ENCODE results near the gene DPP7. TPM values are rescaled to one million over a fixed set of nuclear protein-coding genes. Genes with fewer than 3 reads are reported as not detected.

The DPP7 gene
- total and polyA plus RNA-seq, 9 of the 15 experiments (the other 6 are each of a cell fraction or from before 2014, with no cell fraction given), result 0.99 to 365 (median 132) TPM

- no peak for TF ChIP-seq NUFIP1 (IDR thresholded peaks at IDR 0.05; ENCODE audit: partially characterized antibody)
- TF ChIP-seq POLR2A (conservative IDR thresholded peaks at IDR 0.05), result no peak
- TF ChIP-seq ZNF318 (IDR thresholded peaks at IDR 0.05; ENCODE audit: borderline replicate concordance in 1 of 2, low read depth in 1 of 2), result no peak
- TF ChIP-seq GTF2A2 (tag; IDR thresholded peaks at IDR 0.05), result peak; percentile 54; the same call in 1 of the 2 replicates
- no peak for TF ChIP-seq MEIS2 (IDR thresholded peaks at IDR 0.05; ENCODE audit: partially characterized antibody)
- no peak for TF ChIP-seq TBL1XR1 (IDR thresholded peaks at IDR 0.05; ENCODE audit: low read length in 2 of 2)
- no peak for TF ChIP-seq ZNF239 (CRISPR knock-in tag; IDR thresholded peaks at IDR 0.05)
- TF ChIP-seq RBM39 (optimal IDR thresholded peaks at IDR 0.05; ENCODE audit: low read depth, low read length), result no peak
- no peak for TF ChIP-seq E2F6 (IDR thresholded peaks at IDR 0.05; ENCODE audit: borderline replicate concordance in 1 of 2, extremely low read depth in 1 of 2, insufficient read depth in 1 of 2, insufficient read length in 1 of 2, low read depth in 1 of 2, low read length in 1 of 2, poor library complexity in 1 of 2, severe bottlenecking in 1 of 2)
- TF ChIP-seq ATF1 (CRISPR knock-in tag; IDR thresholded peaks at IDR 0.05), result no peak
- TF ChIP-seq ATF1 (tag; IDR thresholded peaks at IDR 0.05), result 0 out of 2 replicates have a peak, but pooled peaks have one; percentile 61
- TF ChIP-seq MITF (IDR thresholded peaks at IDR 0.05), result no peak
- no peak for TF ChIP-seq IRF2 (CRISPR knock-in tag; IDR thresholded peaks at IDR 0.05)
- TF ChIP-seq ZNF3 (CRISPR knock-in tag; IDR thresholded peaks at IDR 0.05), result no peak
- TF ChIP-seq ZNF217 (CRISPR knock-in tag; IDR thresholded peaks at IDR 0.05), result no peak
- TF ChIP-seq L3MBTL2 (IDR thresholded peaks at IDR 0.05), result no peak
- TF ChIP-seq ZNF717 (CRISPR knock-in tag; IDR thresholded peaks at IDR 0.05), result no peak
- TF ChIP-seq ID3 (CRISPR knock-in tag; IDR thresholded peaks at IDR 0.05), result no peak
- peak; percentile 92; the same call in 1 of the 2 replicates for TF ChIP-seq ID3 (tag; IDR thresholded peaks at IDR 0.05)
Observed at GRCh38 chr9:137075275-137075775, 39.2 kb downstream of the DPP7 start (continued).

All from K562 (cell line).